GM08714 (cell line): ENCODE data around the gene ADRA1B.

Source experiments
- H3K4me3 ChIP-seq: fragments of 200-500 bp; sonication (Bioruptor generic); 2 replicates; pipeline ENCODE4 v1.5.1; 2014; ENCODE audit warnings: mild to moderate bottlenecking, low read length, inconsistent platforms
- ZNF274 ChIP-seq: IDR thresholded peaks from 2 replicates; pipeline ENCODE4 v1.6.1; 2012; ENCODE audit warnings: mild to moderate bottlenecking, low read depth, low read length

Gene ADRA1B

GRCh38 chr5:159907689-159908590 lies 8.3 kb upstream of the ADRA1B start:
- no peak for TF ChIP-seq ZNF274
- H3K4me3 ChIP-seq = no peak overlapping the region

DNA sequence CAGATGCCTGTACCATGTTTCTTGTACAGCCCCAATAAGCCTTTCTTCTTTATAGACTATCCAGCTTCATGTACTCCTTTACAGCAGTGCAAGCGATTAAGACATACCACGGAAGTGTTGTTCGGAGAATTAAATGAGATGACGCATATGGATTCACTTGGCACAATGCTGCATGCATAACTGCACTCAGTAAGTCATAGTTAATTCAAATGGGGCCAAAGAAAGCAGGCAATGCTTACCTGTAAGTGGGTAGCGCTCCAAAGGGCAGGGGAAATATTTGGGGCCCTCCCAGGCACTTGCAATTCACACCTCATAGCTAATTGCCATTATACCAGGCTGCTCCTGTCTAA lies 7.7 kb upstream of the ADRA1B start:
- TF ChIP-seq ZNF274 = no peak
- no peak overlapping the region for H3K4me3 ChIP-seq

- no peak for TF ChIP-seq ZNF274
- no peak overlapping the region for H3K4me3 ChIP-seq
Observed at GRCh38 chr5:159909126-159909525, 7.2 kb upstream of the ADRA1B start.

- TF ChIP-seq ZNF274 = no peak
- no peak overlapping the region for H3K4me3 ChIP-seq
Observed at GRCh38 chr5:159910207-159910842, 6.0 kb upstream of the ADRA1B start.

- no peak for TF ChIP-seq ZNF274
- no peak overlapping the region for H3K4me3 ChIP-seq
Observed at GRCh38 chr5:159910843-159911229, 5.4 kb upstream of the ADRA1B start.

DNA sequence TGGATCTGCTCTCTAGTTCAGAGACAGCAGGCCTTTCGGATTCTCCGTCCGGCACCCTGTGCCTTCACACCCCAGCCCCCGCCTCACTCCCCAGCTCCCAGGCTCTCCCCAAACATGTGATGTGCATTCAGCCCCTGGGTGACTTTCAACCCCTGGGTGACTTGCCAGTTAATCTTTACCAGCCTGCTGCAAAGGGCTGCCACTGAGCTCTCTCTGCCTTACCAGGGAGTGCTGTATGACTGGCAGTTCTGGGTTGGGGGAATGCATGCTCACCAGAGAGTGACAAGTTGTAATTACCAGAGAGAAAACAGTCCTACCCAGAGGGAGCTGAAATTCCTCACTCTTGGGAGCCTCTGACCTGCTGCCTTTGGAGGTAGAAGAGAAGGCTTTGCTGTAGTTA lies 4.9 kb upstream of the ADRA1B start:
- TF ChIP-seq ZNF274 = no peak
- no peak overlapping the region for H3K4me3 ChIP-seq

DNA sequence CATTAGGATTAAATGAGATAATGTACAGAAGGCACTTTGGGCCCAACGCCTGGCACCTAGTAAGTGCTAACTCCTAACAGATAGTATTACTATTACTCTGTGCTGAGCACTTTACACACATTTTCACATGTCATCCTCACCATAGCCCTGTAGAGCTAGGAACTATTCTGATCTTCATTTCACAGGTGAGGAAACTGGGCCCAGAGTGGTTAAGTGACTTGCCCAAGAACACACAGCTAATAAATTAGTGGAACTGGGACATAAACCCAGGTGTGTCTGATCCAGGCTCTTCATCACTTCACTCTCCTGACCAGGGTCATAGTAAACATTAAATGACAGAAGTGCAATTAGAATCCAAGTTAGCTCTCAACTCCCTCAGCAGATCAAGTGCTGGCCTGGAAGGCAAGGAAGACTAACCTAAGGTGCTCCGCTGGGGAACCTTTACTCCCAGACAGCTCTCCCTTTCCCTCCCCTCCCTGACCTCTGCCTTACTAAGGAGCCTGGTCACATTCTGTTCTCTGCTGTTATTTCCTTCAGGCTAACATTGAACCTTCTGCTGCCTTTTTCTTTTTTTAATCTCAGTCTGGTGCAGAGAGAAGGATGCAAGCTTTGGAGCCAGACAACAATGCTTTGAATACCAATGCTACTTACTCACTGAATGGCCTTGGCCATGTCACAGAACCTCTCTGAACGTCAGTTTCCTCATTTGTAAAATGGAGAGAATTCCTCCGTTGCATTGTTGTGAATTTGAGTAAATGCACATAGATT lies 4.1 kb upstream of the ADRA1B start:
- TF ChIP-seq ZNF274 = no peak

DNA sequence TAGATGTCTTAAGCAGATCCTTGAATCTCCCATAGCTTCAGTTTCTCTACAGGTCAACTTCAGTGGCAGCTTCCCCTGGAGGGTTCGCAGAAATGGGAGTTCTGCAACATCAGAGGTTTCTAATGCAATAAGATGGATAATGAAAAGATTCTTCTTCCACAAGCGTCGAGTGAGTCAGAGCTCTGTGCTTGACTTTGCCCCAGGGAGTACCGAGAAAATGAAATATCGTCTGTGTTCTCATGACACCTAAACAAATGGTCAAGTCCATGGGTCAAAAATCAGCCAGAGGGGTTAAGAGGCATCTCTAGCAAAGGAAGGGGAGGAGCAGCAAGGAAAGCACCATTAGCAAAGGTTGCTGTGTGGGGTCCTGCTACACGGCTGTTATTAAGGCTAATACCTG lies 3.2 kb upstream of the ADRA1B start:
- H3K4me3 ChIP-seq = no peak overlapping the region
- no peak for TF ChIP-seq ZNF274

More for the DNA sequence above, 4.1 kb upstream of the ADRA1B start:
- no peak overlapping the region for H3K4me3 ChIP-seq

DNA sequence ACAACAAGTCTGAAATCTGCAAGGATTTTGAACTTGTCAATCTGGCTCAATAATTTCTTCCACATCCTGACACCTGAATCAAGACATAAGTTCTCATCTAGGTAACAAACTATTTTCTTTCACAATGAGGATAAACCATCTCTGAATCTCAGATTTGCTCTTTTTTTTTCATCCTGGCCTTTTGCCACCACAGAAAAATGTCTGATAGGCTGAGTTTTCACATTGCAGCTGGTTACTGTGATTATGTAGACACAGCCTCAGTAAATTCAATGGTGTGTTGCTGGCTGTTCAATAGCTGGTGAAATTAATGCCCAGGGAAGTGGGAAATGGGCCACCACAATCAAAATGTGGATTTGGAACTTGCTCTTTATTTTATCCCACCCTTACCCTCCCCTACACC lies 2.8 kb upstream of the ADRA1B start:
- no peak overlapping the region for H3K4me3 ChIP-seq
- TF ChIP-seq ZNF274 = no peak

- no peak overlapping the region for H3K4me3 ChIP-seq
- TF ChIP-seq ZNF274 = no peak
Observed at GRCh38 chr5:159916841-159917761, 819 bp downstream of the ADRA1B start.

DNA sequence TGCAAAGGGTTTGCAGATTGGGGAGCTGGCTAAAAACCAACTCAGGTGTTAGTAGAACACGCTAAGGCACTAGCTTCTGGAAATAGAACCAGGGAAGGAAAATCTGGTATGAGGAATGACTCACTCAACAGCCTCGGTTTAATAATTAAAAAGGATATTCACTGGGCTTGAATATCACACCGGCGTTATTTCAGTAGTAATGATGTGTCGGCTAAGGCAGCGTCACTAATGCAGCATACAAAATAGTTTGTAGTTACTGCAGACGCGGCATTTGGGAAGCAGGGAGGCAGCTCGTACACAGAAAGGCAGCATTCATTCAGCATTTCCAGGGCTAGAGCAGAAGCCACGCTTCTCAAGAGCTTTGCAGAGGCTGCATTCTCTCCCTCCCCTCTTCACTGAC lies 1.7 kb downstream of the ADRA1B start:
- no peak overlapping the region for H3K4me3 ChIP-seq
- no peak for TF ChIP-seq ZNF274

DNA sequence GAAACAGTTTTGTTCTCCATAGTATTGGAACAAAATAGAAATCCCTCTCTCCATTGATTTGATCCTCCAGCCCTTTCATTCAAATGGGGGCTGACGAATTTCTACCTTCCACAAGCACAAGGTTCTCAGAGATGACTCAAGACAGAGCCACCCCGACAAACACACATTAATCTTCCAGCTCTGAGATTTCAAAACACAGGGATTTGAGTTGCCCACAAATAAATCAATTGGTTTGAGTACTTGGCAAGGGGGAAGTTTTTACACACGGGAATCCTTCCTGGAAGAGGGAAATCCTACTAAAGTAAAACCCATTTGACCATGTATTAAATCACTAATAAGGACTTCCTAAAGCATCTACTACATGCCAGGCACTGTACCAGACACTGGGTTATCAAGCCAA lies 5.4 kb downstream of the ADRA1B start:
- TF ChIP-seq ZNF274 = no peak
- no peak overlapping the region for H3K4me3 ChIP-seq

- no peak for TF ChIP-seq ZNF274
- H3K4me3 ChIP-seq = no peak overlapping the region
Observed at GRCh38 chr5:159923008-159923407, 6.7 kb downstream of the ADRA1B start.

- TF ChIP-seq ZNF274 = no peak
- no peak overlapping the region for H3K4me3 ChIP-seq
Observed at GRCh38 chr5:159928122-159928909, 12.0 kb downstream of the ADRA1B start.
